Activated T-cell treated with anti-CD3 and anti-CD28 coated beads, Interleukin-2, amount 50 U/mL, for 1 hour (primary cell): ENCODE data around the gene KRTAP2-4.
"Not testable (repeated sequence)": the region's sequence is repeated elsewhere in the genome, so short reads cannot be mapped to it uniquely, and the experiment has no call there.

Experiments used
- DNase-seq: peaks from one replicate; pipeline ENCODE4 v3.0.0-alpha.2; 2020

Gene KRTAP2-4

GRCh38 chr17:41034346-41034935 is 31.2 kb downstream of the KRTAP2-4 start, which contains the start of gene KRTAP1-3:
KRTAP1-3 (minus strand) TSS chr17:41034874; CDS start chr17:41034821, 53 bp downstream.
- not testable (repeated sequence) for DNase-seq

- DNase-seq = no peak
Measured at GRCh38 chr17:41029633-41030245, 35.9 kb downstream of the KRTAP2-4 start, which contains the start of gene KRTAP1-4. KRTAP1-4 (minus strand) TSS chr17:41030195; CDS start chr17:41030078, 117 bp downstream.

GRCh38 chr17:41026715-41027471 is 38.8 kb downstream of the KRTAP2-4 start, which contains the start of gene KRTAP1-5:
KRTAP1-5 (minus strand) TSS chr17:41027208; CDS start chr17:41027155, 53 bp downstream.
- DNase-seq = no peak

DNA sequence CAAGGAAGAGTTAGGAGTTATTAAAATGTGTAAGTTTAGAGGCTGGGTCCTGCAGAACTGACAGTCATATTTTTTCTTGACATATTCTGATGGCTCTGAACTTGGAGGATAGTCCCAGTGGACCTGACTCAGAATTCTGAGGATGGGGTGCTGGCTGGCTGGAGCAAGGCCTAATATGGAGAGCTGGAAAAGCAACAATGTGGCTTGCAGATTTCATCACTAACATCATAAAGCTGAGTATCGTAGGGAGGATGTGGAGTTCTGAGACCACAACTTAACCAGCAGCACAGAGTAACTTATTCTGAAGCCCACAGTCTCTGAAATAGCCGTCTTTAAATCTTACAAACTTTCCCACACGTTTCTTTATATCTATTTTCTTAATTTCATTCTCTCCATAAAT is 41.0 kb downstream of the KRTAP2-4 start:
- no peak for DNase-seq

DNA sequence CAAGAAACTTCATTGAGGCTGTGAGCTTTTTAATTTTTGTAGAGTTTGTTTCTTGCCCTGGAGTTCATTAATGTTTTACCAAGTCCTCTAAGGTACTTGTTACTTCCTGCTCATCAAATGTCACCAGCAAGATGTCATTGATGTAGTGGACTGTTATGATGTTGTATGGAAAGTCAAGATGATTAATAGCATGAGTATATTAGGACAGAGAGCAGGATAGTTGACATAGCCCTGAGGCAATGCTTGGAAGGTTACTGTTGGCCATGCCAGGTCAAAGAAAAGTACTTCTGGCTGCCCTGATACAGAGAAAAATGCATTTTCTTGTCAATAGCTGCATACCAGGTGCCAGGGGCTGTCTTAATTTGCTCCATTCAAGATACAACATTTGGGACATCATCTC is 45.3 kb downstream of the KRTAP2-4 start:
- no peak for DNase-seq

- DNase-seq = no peak
Measured at GRCh38 chr17:41019415-41019814, 46.3 kb downstream of the KRTAP2-4 start.

DNA sequence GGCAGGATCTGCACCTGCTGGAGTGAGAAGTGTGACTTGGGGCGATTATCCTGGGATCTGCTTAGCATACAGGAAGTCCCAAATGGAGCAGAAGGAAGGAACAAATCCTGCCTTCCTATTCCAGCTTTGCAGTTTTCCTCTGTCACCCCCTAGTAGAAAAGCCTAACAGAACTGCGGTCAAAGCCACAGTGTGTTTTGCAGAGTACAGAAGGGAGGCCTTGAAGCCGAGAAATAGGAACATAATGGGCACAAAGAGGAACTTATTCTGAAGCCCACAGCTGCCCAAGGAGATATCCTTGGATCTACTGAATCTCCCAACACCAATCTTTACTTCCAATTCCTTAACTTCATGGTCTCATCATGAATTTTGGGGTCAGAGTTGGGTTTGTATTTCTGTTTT is 47.1 kb downstream of the KRTAP2-4 start:
- no peak for DNase-seq

DNA sequence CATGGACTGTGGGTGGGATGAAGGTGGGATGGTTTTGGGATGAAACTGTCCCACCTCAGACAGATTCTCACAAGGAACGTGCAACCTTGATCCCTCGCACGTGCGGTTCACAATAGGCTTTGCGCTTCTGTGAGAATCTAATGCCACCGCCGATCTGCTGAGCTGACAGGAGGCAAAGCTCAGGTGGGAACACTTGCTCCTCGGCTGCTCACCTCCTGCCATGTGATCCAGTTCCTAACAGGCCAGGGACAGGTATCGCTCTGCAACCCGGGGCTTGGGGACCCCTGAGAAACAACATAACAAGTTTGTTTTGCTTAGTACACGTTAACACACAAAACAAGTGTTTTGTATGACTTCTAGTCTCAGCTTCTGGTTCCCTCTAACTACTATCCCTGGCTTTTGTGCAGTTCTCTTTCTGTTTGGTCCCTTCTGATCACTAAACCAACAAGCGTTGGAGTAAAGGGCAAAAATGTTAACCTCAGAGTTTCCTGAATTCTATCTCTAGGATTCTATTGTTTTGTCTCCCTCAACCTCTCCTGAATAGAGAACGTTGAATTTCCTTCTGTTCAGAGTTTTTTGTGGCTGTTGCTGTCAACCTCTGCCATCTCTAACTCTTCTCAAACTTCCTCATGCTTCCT is 49.0 kb downstream of the KRTAP2-4 start:
- no peak for DNase-seq

DNA sequence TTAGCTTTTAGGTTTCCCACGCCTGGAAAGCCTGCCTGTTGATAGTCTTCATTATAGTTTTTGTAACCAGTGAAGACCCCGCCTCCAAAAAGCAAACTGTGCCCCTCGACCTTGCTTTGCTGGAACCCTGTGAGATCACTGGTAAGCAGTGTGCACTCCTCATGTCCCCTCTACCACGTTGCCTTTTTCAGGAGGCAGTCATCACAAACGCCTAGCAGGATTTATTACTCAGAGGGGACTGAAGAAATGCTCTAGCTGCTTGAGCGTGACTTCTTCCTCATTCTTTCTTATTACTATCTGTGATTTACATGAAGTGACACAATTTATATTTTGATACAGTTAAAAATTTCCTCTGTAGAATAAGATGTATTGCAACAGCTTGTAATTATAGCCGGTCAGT is 50.2 kb downstream of the KRTAP2-4 start:
- no peak for DNase-seq
